ENCODE results near the gene PRDX6. TPM values are rescaled to one million over a fixed set of nuclear protein-coding genes. Genes with fewer than 3 reads are reported as not detected.

Gene PRDX6
- total and polyA plus RNA-seq, 2 donors (not counting 1 experiment from before 2014, with no cell fraction given) = 51.6 to 85.2 TPM

DNA sequence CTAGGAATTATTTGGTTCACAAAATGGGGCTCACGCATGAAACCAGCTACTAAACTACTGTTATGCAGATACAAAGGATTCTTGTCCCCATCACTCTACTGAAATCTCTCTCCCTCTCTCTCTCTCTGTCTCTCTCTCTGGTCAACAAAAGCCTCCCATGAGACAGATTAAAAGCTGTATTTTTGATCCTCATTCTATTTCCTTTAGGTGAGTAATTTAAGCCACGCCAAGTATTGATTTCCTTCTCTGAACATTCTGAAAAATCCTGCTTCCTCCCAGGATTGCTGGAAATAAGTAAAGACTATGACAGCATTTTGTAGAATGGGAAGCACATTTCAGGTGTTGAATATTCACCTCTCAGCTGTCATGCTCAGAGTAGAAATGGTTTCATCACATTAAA lies 43.7 kb downstream of the PRDX6 start:
- CTCF ChIA-PET = no interaction called here

DNA sequence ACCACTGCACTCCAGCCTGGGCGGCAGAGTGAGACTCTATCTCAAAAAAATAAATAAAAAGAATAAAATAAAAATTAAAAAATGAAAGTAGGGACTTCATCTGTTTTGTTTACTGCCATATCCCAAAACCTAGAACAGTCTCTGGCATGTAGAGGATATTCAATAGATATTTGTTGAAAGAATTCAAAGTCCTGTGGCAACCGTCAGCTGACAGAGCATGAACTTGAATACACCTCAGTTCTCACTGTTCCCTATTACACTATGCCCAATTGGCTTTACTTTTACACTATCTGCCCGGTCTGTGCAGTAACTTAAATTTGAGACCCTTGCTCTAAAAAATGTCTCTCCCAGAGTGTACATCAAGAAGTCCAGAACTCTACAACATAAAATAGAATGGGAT lies 46.2 kb downstream of the PRDX6 start:
- Histone ChIP-seq H3K79me2 (ENCODE audit: control insufficient read depth, insufficient read depth, low read length) (no peaks in the 10 kb centered on the region), H3K27me3 (replicated peaks in 1 of 4; ENCODE audit: control extremely low read depth in 1 of 4, control insufficient read depth in 3 of 4, insufficient read depth in 4 of 4, low read length in 3 of 4) (no peaks in the 10 kb centered on the region), H3K4me2 (replicated peaks; ENCODE audit: low read depth, low read length, poor library complexity, severe bottlenecking) (no peak overlapping the region), H3K27ac (ENCODE audit: low read length in 2 of 2) (no peak overlapping the region), H3K36me3 (replicated peaks in 1 of 2; ENCODE audit: control extremely low read depth in 1 of 2, control insufficient read depth in 1 of 2, extremely low read depth in 1 of 2, insufficient read depth in 2 of 2, low read length in 1 of 2) (no peaks in the 10 kb centered on the region), H3K9ac (ENCODE audit: low read length) (no peak overlapping the region), H3K9me3 (ENCODE audit: control extremely low read depth in 1 of 3, control insufficient read depth in 2 of 3, insufficient read depth in 1 of 3, low read length in 2 of 3) (peaks cover 0 to 1% (median 0%) of the 10 kb centered on the region in 3 donors), H2AFZ (ENCODE audit: insufficient read depth, low read depth, low read length, poor library complexity, severe bottlenecking) (no peak overlapping the region), H4K20me1 (ENCODE audit: control insufficient read depth, insufficient read depth, low read length, poor library complexity, severe bottlenecking) (no peaks in the 10 kb centered on the region), H3K4me3 (ENCODE audit: control extremely low read depth in 1 of 5, extremely low read depth in 1 of 5, insufficient read depth in 1 of 5, low read depth in 2 of 5, low read length in 4 of 5) (no peak overlapping the region), H3K4me1 (ENCODE audit: control insufficient read depth in 2 of 2, insufficient read depth in 2 of 2, low read length in 2 of 2) (no peaks in the 10 kb centered on the region)
- Mint-ChIP-seq H3K4me1 (no peaks in the 10 kb centered on the region), H3K4me3 (no peak overlapping the region), H3K27me3 (no peaks in the 10 kb centered on the region), H3K9me3 (ENCODE audit: insufficient read depth) (no peaks in the 10 kb centered on the region), H3K27ac (no peak overlapping the region)
- TF ChIP-seq, protein P1, sequence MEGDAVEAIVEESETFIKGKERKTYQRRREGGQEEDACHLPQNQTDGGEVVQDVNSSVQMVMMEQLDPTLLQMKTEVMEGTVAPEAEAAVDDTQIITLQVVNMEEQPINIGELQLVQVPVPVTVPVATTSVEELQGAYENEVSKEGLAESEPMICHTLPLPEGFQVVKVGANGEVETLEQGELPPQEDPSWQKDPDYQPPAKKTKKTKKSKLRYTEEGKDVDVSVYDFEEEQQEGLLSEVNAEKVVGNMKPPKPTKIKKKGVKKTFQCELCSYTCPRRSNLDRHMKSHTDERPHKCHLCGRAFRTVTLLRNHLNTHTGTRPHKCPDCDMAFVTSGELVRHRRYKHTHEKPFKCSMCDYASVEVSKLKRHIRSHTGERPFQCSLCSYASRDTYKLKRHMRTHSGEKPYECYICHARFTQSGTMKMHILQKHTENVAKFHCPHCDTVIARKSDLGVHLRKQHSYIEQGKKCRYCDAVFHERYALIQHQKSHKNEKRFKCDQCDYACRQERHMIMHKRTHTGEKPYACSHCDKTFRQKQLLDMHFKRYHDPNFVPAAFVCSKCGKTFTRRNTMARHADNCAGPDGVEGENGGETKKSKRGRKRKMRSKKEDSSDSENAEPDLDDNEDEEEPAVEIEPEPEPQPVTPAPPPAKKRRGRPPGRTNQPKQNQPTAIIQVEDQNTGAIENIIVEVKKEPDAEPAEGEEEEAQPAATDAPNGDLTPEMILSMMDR (IDR thresholded peaks at IDR 0.05) = no peak
- TF ChIP-seq EZH2 (IDR thresholded peaks at IDR 0.05; ENCODE audit: borderline replicate concordance, insufficient read depth, low read depth, low read length, poor library complexity, severe bottlenecking) = no peak
- ChIA-PET CTCF (no interaction called here), POLR2A (interaction anchor here (0.6 kb wide), 1 partner anchor 261 kb away, joined by 3 read pairs; no protein-coding TSS in a partner anchor)
- ATAC-seq (ENCODE audit: low read depth) = no peak
- no peak for DNase-seq
- intact Hi-C loops (cut with micrococcal nuclease) = no loop called here
- no CpG with 5 or more reads among the region's 3 CpGs for WGBS (ENCODE audit: insufficient coverage)

More for the DNA sequence above, 43.7 kb downstream of the PRDX6 start:
- Histone ChIP-seq H3K4me3 (ENCODE audit: control extremely low read depth in 1 of 5, extremely low read depth in 1 of 5, insufficient read depth in 1 of 5, low read depth in 2 of 5, low read length in 4 of 5) (no peak overlapping the region), H3K9ac (ENCODE audit: low read length) (no peak overlapping the region), H3K27me3 (replicated peaks in 1 of 4; ENCODE audit: control extremely low read depth in 1 of 4, control insufficient read depth in 3 of 4, insufficient read depth in 4 of 4, low read length in 3 of 4) (no peaks in the 10 kb centered on the region), H2AFZ (ENCODE audit: insufficient read depth, low read depth, low read length, poor library complexity, severe bottlenecking) (no peak overlapping the region), H3K27ac (ENCODE audit: low read length in 2 of 2) (no peak overlapping the region), H3K4me2 (replicated peaks; ENCODE audit: low read depth, low read length, poor library complexity, severe bottlenecking) (no peak overlapping the region), H3K4me1 (ENCODE audit: control insufficient read depth in 2 of 2, insufficient read depth in 2 of 2, low read length in 2 of 2) (no peaks in the 10 kb centered on the region), H3K79me2 (ENCODE audit: control insufficient read depth, insufficient read depth, low read length) (no peaks in the 10 kb centered on the region), H3K9me3 (ENCODE audit: control extremely low read depth in 1 of 3, control insufficient read depth in 2 of 3, insufficient read depth in 1 of 3, low read length in 2 of 3) (no peaks in the 10 kb centered on the region), H4K20me1 (ENCODE audit: control insufficient read depth, insufficient read depth, low read length, poor library complexity, severe bottlenecking) (no peaks in the 10 kb centered on the region), H3K36me3 (replicated peaks in 1 of 2; ENCODE audit: control extremely low read depth in 1 of 2, control insufficient read depth in 1 of 2, extremely low read depth in 1 of 2, insufficient read depth in 2 of 2, low read length in 1 of 2) (no peaks in the 10 kb centered on the region)
- POLR2A ChIA-PET = no interaction called here
- WGBS (ENCODE audit: insufficient coverage) = 100% methylated on average over 1 of the region's 2 CpGs
- Mint-ChIP-seq H3K4me3 (no peak overlapping the region), H3K4me1 (no peaks in the 10 kb centered on the region), H3K27me3 (peaks cover 4% of the 10 kb centered on the region), H3K9me3 (ENCODE audit: insufficient read depth) (no peaks in the 10 kb centered on the region), H3K27ac (no peak overlapping the region)
- intact Hi-C loops (cut with micrococcal nuclease) = no loop called here
- ATAC-seq (ENCODE audit: low read depth) (no peak), DNase-seq (no peak)
- no peak for TF ChIP-seq EZH2 (IDR thresholded peaks at IDR 0.05; ENCODE audit: borderline replicate concordance, insufficient read depth, low read depth, low read length, poor library complexity, severe bottlenecking)
- TF ChIP-seq, protein P1 (IDR thresholded peaks at IDR 0.05) = no peak
